Activated effector memory CD4-positive, alpha-beta T cell treated with Interleukin-2 at 50 U/mL for 16 hours (primary cell): Measurements from ENCODE around the gene NCK2.
"Not testable (repeated sequence)": the region's sequence is repeated elsewhere in the genome, so short reads cannot be mapped to it uniquely, and the experiment has no call there.

Experiments
- DNase-seq: peaks from one replicate; pipeline ENCODE4 v3.0.0-alpha.2; 2020

The NCK2 gene

DNA sequence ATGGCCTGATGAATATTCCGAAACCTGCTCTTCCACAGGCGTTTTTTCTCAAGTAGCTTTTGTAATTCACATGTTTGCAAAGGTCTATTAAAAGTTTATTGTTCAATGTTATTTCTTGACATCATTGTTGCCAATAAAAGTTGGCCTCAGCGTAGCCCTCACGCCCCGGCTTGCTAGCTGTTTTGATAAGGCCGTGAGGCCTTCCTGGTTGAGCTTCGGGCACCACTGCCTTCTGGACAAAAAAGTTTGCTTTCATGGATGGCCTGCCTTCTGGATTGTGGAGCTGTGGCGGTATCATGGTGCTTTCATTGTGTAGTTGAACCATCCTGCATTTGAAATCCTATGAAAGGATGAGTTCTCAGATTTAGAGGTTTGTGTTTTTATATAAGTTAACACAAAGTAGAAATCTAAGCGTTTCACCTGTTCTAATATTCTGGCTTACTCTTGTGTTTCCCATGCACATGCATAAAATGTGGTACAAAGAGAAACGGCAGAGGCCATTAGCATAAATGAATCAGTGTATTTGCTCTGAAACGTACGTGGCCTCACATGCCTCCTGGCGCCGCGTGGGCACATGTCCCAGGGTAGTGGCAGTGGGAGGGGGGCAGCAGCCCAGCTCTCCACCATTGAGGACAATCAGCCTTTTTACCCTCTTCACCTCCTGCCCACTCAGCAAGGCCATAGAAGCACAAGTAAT is 134.5 kb downstream of the NCK2 start:
- no peak for DNase-seq

DNA sequence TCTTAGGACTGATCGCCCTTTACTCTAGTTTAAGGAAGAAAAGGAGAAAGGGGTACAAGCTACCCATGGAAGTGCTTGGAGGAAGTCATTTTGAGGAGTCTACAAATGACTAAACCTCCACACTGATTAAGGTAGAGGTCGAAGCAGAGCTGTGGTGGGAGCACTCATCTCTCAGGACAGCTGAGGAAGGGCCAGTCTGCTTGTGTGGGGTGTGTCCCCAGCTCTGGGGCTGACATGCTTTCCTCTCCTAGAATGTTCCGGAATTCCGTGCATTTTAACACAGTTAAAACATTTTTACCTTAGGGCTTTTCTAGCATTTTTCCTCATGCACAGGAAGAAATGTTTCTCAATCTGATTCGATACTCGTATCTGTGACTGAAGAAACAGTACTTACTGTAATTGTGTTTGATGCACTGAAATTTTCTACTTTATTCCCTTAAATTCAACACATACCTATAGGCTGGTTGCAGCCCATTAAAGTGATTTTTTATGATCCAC is 135.1 kb downstream of the NCK2 start:
- DNase-seq, result no peak

DNA sequence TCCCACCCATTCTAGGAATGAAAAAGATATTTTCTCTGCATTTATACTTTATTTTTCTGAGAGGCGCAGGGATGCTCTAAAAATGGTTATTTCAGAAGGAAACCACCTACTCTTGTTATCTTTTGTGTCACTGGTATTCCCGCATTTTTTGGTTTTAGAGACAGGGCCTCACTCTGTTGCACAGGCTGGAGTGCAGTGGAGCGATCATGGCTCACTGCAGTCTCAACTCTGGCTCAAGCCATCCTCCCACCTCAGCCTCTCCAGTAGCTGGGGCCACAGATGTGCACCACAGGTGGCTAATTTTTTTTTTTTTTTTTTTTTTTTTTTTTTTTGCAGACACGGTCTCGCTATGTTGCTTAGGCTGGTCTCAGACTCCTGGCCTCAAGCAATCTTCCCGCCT is 135.9 kb downstream of the NCK2 start:
- no peak for DNase-seq

DNA sequence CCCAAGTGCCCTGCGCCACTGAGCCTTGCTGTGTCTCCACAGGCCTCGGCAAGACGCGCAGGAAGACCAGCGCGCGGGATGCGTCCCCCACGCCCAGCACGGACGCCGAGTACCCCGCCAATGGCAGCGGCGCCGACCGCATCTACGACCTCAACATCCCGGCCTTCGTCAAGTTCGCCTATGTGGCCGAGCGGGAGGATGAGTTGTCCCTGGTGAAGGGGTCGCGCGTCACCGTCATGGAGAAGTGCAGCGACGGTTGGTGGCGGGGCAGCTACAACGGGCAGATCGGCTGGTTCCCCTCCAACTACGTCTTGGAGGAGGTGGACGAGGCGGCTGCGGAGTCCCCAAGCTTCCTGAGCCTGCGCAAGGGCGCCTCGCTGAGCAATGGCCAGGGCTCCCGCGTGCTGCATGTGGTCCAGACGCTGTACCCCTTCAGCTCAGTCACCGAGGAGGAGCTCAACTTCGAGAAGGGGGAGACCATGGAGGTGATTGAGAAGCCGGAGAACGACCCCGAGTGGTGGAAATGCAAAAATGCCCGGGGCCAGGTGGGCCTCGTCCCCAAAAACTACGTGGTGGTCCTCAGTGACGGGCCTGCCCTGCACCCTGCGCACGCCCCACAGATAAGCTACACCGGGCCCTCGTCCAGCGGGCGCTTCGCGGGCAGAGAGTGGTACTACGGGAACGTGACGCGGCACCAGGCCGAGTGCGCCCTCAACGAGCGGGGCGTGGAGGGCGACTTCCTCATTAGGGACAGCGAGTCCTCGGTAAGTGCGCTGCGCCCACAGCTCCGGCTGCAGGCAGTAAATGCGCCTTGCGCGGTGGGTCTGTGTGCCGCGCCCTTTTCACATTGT is 136.8 kb downstream of the NCK2 start:
- no peak for DNase-seq

DNA sequence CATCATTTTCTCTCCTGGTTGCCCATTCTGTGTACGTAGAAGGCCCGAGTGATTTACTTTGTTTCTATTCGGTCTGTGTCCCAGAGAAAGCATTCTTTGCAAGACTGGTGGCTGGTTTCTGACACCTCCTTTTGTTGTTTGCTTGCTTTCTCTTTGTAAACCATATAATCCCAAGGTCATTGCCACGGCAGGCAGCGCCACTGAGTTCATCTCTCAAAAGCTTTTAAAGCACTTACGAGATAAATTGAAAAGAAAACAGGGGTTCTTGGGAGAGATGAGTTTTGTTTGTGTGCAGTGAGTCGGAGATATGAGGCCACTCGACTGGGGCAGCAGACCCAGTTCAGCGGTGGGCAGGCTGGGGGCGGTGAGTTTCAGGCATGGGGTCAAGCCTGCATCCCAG is 137.6 kb downstream of the NCK2 start:
- DNase-seq, result no peak

DNA sequence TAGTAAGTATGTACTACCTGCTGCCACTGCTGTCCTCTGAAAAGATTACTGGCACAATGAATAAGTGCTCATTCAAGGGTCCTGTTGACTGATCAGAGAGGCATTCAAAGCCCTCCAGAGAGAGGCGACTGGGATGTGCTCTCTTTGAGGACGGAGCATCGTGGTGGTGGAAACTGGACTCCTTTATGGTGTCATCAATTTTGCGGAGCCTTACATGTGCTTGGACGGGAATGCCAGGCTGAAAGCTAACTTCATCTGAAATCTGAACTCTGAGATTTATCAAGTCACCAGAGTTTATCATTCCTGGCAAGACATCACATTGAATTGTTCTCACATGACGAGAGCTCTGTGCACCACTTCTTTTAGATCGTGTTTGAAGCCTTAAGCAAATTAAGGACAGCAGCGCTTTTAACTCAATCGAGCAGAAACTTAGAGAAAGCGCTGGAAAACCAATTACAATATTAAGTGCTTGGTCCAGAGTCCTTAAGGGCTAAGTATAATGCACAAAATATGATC is 138.3 kb downstream of the NCK2 start:
- no peak for DNase-seq

DNA sequence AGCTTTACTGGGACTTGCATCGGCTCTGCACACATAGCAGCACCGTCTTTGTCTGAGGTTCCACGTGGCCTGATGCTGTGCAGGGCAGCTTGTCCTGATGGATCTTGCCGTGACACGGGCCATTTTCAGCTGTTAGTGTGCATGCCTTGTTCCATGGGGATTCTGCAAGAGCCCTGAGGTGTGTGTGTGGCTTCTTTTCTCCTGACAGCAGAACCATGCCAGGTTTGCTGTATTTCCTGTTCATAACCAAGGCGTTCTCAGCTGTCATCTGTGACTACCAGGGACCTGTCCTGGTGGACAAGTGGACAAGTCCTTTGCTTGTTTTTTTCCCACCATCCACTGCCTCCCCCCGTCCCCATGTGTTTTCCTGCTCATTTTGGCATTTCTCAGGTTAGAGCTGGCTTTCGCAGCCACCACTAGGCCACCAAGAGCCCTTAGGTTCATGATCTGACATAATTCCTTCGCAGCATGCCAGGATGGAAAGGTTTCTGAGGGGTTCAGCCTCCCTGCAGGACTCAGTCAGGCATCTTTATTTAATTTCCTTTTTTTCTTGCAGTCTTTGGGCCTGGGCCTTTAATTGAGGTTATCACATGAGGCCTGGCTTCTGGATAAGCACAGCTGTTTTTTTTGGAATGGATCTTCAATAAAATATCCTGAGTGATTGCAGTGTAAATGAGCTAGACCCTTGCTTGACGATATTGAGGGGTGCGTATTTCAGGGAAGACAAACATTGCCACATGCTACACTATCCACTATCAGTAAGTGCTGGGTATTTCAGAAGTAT is 139.4 kb downstream of the NCK2 start:
- DNase-seq, result no peak

DNA sequence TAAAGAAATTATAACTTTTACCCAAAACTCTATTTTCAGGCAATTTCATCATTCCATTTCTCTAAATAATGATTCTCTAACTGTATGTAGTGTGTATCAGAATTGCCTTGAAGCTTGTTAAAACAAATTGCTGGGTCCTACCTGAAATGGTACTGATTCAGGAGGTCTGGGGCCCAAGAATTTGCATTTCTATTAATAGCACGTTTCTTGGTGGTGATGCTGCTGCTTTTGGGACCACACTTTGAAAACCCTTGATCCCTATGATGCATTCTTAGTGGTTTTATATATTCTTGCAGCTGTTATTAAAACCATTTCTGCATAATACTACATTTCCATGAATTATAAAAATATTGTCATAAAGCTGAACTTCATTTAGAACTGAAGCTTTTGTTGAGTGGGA is 140.7 kb downstream of the NCK2 start:
- no peak for DNase-seq

DNA sequence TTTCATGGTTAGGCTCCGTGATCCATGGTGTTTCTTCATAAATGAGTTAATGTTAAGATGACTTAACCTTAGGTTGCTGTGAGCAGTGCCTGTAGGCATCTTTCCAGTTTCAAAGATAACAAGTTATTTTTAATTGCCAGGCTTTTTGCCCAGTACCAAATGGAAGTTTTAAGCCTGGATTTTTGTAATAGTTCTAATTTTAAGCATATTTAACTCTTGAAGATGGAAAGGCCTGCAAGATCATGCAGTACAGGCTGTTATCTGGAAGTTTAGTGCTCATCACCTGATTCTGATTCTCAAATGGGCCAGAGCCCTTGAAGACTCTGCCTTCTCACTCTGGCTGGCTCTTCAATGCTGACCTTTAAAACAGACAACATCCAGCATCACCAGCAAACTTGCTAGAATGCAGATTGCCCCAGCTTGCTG is 141.3 kb downstream of the NCK2 start:
- DNase-seq, result no peak

DNA sequence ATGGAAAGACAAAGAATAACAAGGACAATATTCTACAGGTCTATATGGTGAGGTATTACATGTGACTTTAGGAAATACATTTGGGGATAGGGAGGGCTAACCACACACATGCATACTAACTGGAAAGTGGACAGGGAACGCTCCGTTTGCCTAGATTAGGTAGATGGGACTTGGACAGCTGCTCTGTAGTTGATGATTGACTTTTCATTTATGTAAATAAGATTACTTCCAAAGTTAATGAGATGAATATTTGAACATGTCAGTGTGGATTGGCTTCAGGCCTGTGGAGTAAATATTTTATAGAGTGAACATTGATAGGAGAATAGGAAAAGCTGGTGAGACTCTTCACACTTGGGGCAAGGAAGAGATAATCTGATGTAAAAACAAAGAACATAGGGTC is 142.0 kb downstream of the NCK2 start:
- no peak for DNase-seq

DNA sequence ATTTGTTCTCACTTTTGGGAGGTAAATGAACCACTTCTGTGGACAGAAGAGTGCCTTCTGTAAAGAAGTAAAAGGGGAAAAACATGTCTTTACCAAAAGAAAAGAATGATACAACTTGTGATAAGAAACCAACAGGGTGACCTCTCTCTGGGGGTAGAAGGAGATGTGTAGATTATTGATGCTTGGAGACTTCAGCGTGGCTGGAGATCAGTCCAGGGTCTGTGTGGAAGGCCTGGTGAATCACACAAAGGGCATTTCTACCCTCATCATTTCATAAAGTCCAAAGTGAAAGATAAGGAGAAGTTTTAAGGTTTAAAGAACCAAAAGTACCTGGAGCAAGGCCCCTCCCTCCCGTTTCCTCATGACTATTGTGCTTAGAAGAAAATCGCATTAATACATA is 142.5 kb downstream of the NCK2 start:
- no peak for DNase-seq

DNA sequence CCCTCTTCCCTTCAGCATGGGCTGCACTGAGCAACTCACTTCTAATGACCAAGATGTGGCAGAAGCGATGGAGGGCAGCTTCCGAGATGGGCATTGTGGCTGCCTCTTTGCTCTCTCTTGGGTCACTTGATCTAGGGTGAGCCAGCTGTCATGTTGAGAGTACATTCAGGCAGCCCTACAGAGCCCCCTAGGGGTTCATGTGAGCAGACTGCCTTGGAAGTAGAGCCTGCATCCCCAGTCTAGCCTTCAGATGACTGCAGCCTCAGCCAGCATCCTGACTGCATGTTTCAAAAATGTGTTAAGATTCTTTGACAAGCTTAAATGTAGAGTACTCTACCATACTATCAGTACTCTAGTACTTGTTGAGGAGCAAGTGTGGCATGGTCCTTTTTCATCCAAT is 143.9 kb downstream of the NCK2 start:
- DNase-seq, result no peak

DNA sequence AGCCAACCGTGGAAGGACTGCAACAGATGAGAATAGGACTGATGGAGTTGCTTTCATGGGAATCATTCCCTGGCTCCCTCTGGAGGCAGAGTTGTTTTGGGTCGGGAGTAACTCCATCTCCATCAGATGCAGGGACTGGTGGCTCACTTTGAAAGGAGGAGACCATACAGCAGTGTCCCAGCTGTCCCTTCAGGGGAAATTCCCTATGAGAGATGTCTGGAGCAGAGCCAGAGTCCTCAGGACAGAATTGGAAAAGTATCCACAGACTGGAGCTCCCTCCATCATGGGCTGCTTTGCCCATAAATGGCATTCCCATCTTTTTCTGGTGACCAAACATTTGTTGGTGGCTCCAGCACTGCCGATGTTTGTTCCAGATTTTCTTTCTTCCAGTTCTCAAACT is 144.3 kb downstream of the NCK2 start:
- DNase-seq, result no peak

DNA sequence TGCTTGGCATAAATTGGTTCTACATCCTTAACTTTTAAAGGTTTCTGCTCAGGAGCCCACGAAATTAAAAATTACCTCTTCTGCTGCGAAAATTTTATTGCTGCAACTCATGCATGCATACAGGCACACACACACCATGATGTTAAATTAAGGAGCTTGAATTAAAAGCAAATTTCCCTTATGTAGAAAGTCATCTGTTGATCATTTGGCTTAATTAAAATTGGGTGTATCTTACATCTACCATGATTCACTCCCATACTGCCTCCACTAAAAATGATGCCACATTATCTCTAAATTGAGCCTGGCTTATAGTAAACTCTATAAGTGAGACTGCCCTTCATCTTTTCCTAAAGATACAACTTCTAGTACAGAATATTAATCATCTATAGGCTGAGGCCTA is 145.4 kb downstream of the NCK2 start:
- no peak for DNase-seq

DNA sequence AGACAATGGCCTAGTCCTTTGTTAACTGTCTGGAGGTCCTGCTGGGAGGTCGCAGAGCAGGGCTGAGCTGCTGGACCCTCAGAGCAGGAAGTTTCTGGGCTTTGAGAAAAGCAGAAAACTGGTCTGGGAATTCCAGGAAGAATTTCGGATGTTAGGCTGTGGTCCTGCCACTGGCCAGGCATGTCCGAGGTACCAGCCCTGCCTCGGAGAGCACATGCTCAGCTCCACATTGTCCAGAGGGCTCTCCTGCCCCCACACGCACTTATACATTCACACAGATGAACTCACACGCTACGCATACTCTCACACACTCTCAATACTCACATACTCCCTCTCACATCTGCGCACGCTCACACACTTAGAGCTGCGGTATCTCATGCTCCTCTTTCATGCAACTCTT is 146.1 kb downstream of the NCK2 start:
- no peak for DNase-seq

DNA sequence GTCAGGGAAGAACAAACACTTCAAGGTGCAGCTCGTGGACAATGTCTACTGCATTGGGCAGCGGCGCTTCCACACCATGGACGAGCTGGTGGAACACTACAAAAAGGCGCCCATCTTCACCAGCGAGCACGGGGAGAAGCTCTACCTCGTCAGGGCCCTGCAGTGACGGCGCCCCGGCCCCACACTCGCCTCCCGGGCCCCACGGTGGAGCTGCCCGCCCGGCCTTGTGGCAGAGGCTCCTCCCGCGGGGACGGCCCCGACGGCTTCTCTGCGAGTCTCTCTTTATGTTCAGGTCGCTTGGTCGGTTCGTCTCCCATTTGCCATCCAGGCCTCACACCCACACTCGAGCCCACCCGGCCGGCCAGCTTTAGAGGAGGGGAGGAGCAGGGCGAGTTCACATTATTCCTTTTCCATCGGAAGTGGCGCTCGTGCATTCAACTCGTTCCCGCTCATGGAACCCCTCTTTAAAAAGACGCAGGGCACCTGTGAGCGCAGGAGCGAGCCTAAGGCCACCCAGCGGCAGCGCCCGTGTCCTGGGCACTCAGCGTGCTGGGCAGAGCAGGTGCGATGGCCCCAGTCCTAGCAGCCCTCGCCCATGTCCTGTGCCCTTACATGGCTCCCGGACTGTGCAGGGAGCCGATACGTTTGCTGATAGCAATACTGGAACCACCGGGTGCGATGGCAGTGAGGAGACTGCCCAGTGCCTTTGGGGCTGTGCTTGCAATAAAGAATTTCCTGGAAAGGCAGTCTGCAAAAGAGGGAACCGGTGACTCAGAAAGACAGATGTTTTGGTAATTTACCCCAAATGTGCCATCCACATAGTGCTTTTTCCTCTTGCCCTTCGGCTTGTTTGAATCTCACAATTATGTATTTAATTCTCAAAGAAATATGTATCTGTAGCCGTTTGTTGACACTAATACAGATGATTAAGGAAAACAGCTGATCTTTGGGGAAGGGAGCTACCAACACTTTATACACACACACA is 148.6 kb downstream of the NCK2 start:
- no peak for DNase-seq

DNA sequence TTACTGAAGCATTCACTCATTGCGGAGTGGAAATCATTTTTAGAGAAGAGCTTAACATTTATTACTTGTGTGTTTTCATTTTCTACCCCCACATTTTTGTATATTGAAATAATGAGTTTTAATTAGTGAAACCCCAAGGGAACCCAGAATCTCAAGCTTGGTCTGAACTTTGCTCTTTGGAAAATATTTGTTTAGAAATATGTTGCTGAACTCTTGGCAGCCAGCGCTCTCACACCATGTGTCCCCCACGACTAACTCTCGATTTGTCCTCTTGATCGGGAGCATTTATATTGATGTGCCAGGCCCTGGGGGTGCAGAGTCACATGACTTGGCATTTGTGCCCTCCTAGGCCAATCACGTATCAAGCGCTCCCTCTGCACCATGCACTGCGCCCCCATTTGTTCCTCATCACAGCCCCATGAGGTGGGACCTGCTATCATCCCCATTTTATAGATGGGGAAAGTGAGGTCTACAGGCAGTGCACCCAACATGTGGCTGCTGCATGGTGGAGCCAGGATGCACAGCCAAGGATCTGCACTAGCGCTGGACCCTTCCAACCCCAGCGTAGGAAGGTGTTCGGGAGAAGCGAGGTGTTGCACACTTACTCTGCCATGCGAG is 149.7 kb downstream of the NCK2 start:
- DNase-seq, result no peak

DNA sequence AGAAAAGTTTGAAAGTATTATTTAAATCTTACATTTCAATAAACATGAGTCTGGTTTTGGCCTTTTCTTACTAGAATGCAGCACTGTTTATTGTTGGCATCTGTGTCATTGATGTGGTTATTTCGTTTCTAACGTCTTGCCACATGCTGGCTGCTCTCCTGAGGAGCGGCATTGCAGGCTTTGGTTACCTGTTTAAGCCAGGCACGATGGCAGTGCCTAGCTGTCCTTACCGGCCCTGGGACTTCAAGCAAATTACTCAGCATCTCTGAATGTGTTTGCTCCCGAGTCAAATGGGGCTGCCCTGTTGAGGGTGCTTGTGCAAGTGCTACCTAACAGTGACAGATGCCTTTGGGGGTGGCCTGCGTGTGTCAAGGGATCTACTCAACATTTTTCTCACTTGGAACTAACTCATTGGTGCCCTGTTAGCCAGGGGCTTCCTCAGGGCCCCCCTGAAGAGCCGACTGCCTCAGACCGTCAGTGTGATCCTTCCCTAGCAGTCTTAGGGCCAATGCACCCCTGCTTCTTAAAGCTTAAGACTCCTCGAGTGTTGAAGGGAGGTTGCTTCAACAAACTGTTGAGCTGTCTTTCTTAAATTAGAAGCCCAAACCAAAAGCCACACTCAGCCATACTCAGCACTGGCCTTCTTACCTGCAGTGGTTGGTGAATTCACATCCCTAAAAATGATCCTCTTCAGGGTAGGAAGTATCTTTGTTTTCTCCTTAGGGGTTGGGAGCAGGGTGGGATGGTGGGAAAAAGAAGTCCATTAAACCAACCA is 151.5 kb downstream of the NCK2 start:
- DNase-seq, result no peak

DNA sequence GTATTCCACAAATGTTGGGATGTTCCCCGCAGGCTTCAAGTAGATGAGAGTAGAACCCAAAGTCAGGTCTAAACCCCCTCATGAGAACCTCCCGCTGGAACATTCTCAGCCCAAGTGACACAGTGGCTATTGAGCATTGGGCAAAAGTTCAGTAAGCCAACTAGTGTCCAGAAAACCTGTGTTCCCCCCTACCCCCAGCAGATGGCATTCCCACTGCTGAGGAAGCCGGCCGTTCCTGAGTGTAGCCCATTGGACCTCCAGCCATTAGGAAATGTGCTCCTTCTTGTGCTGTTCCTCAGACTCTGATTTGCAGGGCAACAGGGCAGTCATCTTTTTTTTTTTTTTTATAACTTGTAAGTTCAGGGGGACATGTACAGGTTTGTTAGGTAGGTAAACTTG is 152.1 kb downstream of the NCK2 start:
- no peak for DNase-seq

DNA sequence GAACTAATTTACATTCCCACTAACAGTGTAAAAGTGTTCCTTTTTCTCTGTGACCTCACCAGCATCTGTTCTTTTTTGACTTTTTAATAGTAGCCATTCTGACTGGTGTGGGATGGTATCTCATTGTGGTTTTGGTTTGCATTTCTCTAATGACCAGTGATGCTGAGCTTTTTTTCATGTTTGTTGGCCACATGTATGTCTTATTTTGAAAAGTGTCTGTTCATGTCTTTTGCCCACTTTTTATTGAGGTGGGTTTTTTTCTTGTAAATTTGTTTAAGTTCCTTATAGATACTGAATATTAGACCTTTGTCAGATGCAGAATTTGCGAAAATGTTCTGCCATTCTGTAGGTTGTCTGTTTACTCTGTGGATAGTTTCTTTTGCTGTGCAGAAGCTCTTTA is 153.0 kb downstream of the NCK2 start:
- not testable (repeated sequence) for DNase-seq
